ENCODE results near the gene SHTN1. TPM values are rescaled to one million over a fixed set of nuclear protein-coding genes. Genes with fewer than 3 reads are reported as not detected.

SHTN1 gene
- polyA plus RNA-seq, 1 donor = 37.2 TPM

DNA sequence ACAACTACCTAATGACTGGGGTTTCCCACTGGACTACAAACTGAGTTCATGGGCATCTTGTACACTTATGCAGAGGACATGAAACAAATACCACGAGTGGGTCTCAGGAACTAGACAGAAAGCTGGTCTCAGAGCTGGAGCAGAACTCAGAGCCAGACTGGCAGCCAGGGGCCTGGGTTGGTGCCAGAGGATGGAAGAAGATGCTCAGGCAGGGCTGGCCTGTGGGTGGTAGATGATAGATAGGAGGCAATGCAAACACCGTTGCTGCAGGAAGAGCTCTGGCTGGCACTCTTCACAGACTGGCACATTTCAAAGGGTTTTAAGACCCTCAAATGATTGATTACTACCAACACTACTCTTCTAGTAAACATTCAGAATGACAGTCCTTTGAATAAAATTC lies 126.9 kb downstream of the SHTN1 start:
- H3K9me3 ChIP-seq (ENCODE audit: control insufficient read depth, low read depth, low read length) = no peaks in the 10 kb centered on the region
- no peak overlapping the region for H3K4me3 ChIP-seq (ENCODE audit: low read length)
- no peak for DNase-seq
- no peak overlapping the region for H3K27ac ChIP-seq (ENCODE audit: low read length)
- no peaks in the 10 kb centered on the region for H3K36me3 ChIP-seq (ENCODE audit: control insufficient read depth, insufficient read depth, low read length)
- H3K4me1 ChIP-seq (ENCODE audit: control insufficient read depth, insufficient read depth, low read length) = no peaks in the 10 kb centered on the region
- no CpG with 5 or more reads among the region's 2 CpGs for WGBS (ENCODE audit: insufficient coverage, low lambda C conversion rate)
- no peaks in the 10 kb centered on the region for H3K27me3 ChIP-seq (ENCODE audit: control insufficient read depth, insufficient read depth, low read length)

DNA sequence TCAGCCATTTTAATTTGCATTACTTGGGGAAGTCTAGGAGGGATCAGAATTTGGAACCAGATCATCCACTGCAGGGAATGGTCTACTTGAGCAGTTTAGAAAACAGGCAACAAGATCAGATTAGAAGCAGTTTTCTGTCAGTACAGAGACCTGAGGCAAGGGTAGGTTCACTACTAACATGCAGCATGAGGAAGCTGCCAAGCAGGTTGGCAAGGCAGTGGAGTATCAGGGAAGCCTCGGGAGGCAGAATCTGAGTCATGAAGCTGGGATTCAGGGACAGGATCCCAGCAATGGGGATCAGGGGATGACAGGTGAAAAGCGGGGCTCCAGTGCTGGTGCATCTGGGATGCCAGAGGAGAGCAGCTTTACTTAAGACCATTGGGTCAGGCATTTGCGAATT lies 127.6 kb downstream of the SHTN1 start:
- no peak overlapping the region for H3K4me3 ChIP-seq (ENCODE audit: low read length)
- H3K4me1 ChIP-seq (ENCODE audit: control insufficient read depth, insufficient read depth, low read length) = no peaks in the 10 kb centered on the region
- H3K27me3 ChIP-seq (ENCODE audit: control insufficient read depth, insufficient read depth, low read length) = no peaks in the 10 kb centered on the region
- no peak for DNase-seq
- H3K27ac ChIP-seq (ENCODE audit: low read length) = no peak overlapping the region
- WGBS (ENCODE audit: insufficient coverage, low lambda C conversion rate) = 100% methylated on average over 1 of the region's 3 CpGs
- no peaks in the 10 kb centered on the region for H3K9me3 ChIP-seq (ENCODE audit: control insufficient read depth, low read depth, low read length)
- no peaks in the 10 kb centered on the region for H3K36me3 ChIP-seq (ENCODE audit: control insufficient read depth, insufficient read depth, low read length)

- no peak overlapping the region for H3K27ac ChIP-seq (ENCODE audit: low read length)
- no peaks in the 10 kb centered on the region for H3K36me3 ChIP-seq (ENCODE audit: control insufficient read depth, insufficient read depth, low read length)
- DNase-seq = no peak
- no CpG with 5 or more reads among the region's 2 CpGs for WGBS (ENCODE audit: insufficient coverage, low lambda C conversion rate)
- H3K4me3 ChIP-seq (ENCODE audit: low read length) = no peak overlapping the region
- H3K9me3 ChIP-seq (ENCODE audit: control insufficient read depth, low read depth, low read length) = no peaks in the 10 kb centered on the region
- no peaks in the 10 kb centered on the region for H3K27me3 ChIP-seq (ENCODE audit: control insufficient read depth, insufficient read depth, low read length)
- peaks cover 2% of the 10 kb centered on the region for H3K4me1 ChIP-seq (ENCODE audit: control insufficient read depth, insufficient read depth, low read length)
These were observed 129.1 kb downstream of the SHTN1 start for GRCh38 chr10:116875897-116876296.

DNA sequence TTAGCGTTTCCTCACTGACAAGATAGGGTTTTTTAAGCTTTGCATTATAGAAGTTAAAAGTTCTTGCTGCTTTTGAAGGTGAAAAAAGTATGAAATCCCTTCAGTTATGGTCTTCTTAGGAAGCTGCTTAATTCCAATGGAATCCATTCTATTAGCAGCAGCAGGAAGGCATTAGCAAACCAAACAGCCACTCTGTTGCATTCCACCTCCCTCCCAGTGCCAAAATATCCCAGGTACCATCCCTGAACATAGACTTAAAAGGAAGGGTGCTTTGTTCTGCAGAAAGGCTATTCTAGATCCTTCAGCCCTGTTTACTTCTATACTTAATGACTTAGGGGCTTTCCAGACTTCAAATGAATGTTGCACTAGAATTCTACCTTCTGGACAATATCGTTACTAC lies 131.9 kb downstream of the SHTN1 start:
- Histone ChIP-seq H3K4me3 (ENCODE audit: low read length) (no peak overlapping the region), H3K36me3 (ENCODE audit: control insufficient read depth, insufficient read depth, low read length) (no peaks in the 10 kb centered on the region), H3K9me3 (ENCODE audit: control insufficient read depth, low read depth, low read length) (no peaks in the 10 kb centered on the region), H3K27ac (ENCODE audit: low read length) (no peak overlapping the region), H3K27me3 (ENCODE audit: control insufficient read depth, insufficient read depth, low read length) (no peaks in the 10 kb centered on the region), H3K4me1 (ENCODE audit: control insufficient read depth, insufficient read depth, low read length) (peaks cover 3% of the 10 kb centered on the region)
- no CpG with 5 or more reads among the region's 2 CpGs for WGBS (ENCODE audit: insufficient coverage, low lambda C conversion rate)
- DNase-seq = no peak

- Histone ChIP-seq H3K36me3 (ENCODE audit: control insufficient read depth, insufficient read depth, low read length) (no peaks in the 10 kb centered on the region), H3K4me3 (ENCODE audit: low read length) (no peak overlapping the region), H3K4me1 (ENCODE audit: control insufficient read depth, insufficient read depth, low read length) (peaks cover 3% of the 10 kb centered on the region), H3K27me3 (ENCODE audit: control insufficient read depth, insufficient read depth, low read length) (no peaks in the 10 kb centered on the region), H3K27ac (ENCODE audit: low read length) (no peak overlapping the region), H3K9me3 (ENCODE audit: control insufficient read depth, low read depth, low read length) (no peaks in the 10 kb centered on the region)
- no CpG with 5 or more reads among the region's 2 CpGs for WGBS (ENCODE audit: insufficient coverage, low lambda C conversion rate)
- DNase-seq = no peak
These were observed 134.0 kb downstream of the SHTN1 start for GRCh38 chr10:116870949-116871348.

DNA sequence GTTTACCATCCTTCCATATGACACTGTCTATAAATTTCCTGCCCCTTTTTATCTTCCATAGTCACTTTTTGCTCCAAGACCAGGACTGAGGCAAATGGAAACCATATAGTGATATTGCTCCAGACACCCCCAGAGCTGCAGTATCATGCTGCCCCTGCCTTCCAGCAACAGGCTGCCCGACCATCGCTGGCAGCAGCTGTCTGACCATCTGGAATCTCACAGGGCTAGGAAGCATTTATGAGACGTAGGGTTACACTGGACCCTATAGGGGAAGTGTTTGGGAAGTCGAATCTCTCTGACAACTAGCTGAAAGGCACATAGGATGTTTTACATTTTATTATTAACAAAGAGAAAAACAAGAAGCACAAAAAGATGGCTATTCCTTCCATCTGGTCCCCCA lies 136.3 kb downstream of the SHTN1 start:
- Histone ChIP-seq H3K27ac (ENCODE audit: low read length) (no peak overlapping the region), H3K9me3 (ENCODE audit: control insufficient read depth, low read depth, low read length) (no peaks in the 10 kb centered on the region), H3K27me3 (ENCODE audit: control insufficient read depth, insufficient read depth, low read length) (no peaks in the 10 kb centered on the region), H3K4me3 (ENCODE audit: low read length) (no peak overlapping the region), H3K4me1 (ENCODE audit: control insufficient read depth, insufficient read depth, low read length) (peaks cover 3% of the 10 kb centered on the region), H3K36me3 (ENCODE audit: control insufficient read depth, insufficient read depth, low read length) (no peaks in the 10 kb centered on the region)
- 80% methylated on average over 1 of the region's 4 CpGs for WGBS (ENCODE audit: insufficient coverage, low lambda C conversion rate)
- DNase-seq = no peak

- H3K4me3 ChIP-seq (ENCODE audit: low read length) = no peak overlapping the region
- H3K9me3 ChIP-seq (ENCODE audit: control insufficient read depth, low read depth, low read length) = no peaks in the 10 kb centered on the region
- DNase-seq = no peak
- WGBS (ENCODE audit: insufficient coverage, low lambda C conversion rate) = no CpG with 5 or more reads among the region's 4 CpGs
- no peaks in the 10 kb centered on the region for H3K27me3 ChIP-seq (ENCODE audit: control insufficient read depth, insufficient read depth, low read length)
- no peak overlapping the region for H3K27ac ChIP-seq (ENCODE audit: low read length)
- no peaks in the 10 kb centered on the region for H3K36me3 ChIP-seq (ENCODE audit: control insufficient read depth, insufficient read depth, low read length)
- H3K4me1 ChIP-seq (ENCODE audit: control insufficient read depth, insufficient read depth, low read length) = peaks cover 3% of the 10 kb centered on the region
These were observed 136.8 kb downstream of the SHTN1 start for GRCh38 chr10:116868198-116868676.

GRCh38 chr10:116866987-116867595 lies 137.9 kb downstream of the SHTN1 start:
- no CpG with 5 or more reads among the region's 6 CpGs for WGBS (ENCODE audit: insufficient coverage, low lambda C conversion rate)
- no peak for DNase-seq
- Histone ChIP-seq H3K4me3 (ENCODE audit: low read length) (no peak overlapping the region), H3K27ac (ENCODE audit: low read length) (no peak overlapping the region), H3K36me3 (ENCODE audit: control insufficient read depth, insufficient read depth, low read length) (no peaks in the 10 kb centered on the region), H3K4me1 (ENCODE audit: control insufficient read depth, insufficient read depth, low read length) (peaks cover 3% of the 10 kb centered on the region), H3K9me3 (ENCODE audit: control insufficient read depth, low read depth, low read length) (no peaks in the 10 kb centered on the region), H3K27me3 (ENCODE audit: control insufficient read depth, insufficient read depth, low read length) (no peaks in the 10 kb centered on the region)

GRCh38 chr10:116866066-116866465 lies 138.9 kb downstream of the SHTN1 start:
- H3K36me3 ChIP-seq (ENCODE audit: control insufficient read depth, insufficient read depth, low read length) = no peaks in the 10 kb centered on the region
- no peaks in the 10 kb centered on the region for H3K9me3 ChIP-seq (ENCODE audit: control insufficient read depth, low read depth, low read length)
- no peak for DNase-seq
- no peaks in the 10 kb centered on the region for H3K27me3 ChIP-seq (ENCODE audit: control insufficient read depth, insufficient read depth, low read length)
- no peak overlapping the region for H3K27ac ChIP-seq (ENCODE audit: low read length)
- H3K4me1 ChIP-seq (ENCODE audit: control insufficient read depth, insufficient read depth, low read length) = peaks cover 3% of the 10 kb centered on the region
- 57% methylated on average over 1 of the region's 2 CpGs for WGBS (ENCODE audit: insufficient coverage, low lambda C conversion rate)
- H3K4me3 ChIP-seq (ENCODE audit: low read length) = no peak overlapping the region

- Histone ChIP-seq H3K36me3 (ENCODE audit: control insufficient read depth, insufficient read depth, low read length) (no peaks in the 10 kb centered on the region), H3K9me3 (ENCODE audit: control insufficient read depth, low read depth, low read length) (no peaks in the 10 kb centered on the region), H3K27ac (ENCODE audit: low read length) (no peak overlapping the region), H3K4me1 (ENCODE audit: control insufficient read depth, insufficient read depth, low read length) (no peaks in the 10 kb centered on the region), H3K27me3 (ENCODE audit: control insufficient read depth, insufficient read depth, low read length) (no peaks in the 10 kb centered on the region), H3K4me3 (ENCODE audit: low read length) (no peak overlapping the region)
- DNase-seq = no peak
- no CpG with 5 or more reads among the region's 4 CpGs for WGBS (ENCODE audit: insufficient coverage, low lambda C conversion rate)
These were observed 140.6 kb downstream of the SHTN1 start for GRCh38 chr10:116864436-116864835.

GRCh38 chr10:116861796-116862195 lies 143.2 kb downstream of the SHTN1 start:
- H3K4me1 ChIP-seq (ENCODE audit: control insufficient read depth, insufficient read depth, low read length) = no peaks in the 10 kb centered on the region
- 83% methylated on average over 1 of the region's 2 CpGs for WGBS (ENCODE audit: insufficient coverage, low lambda C conversion rate)
- no peak overlapping the region for H3K27ac ChIP-seq (ENCODE audit: low read length)
- H3K36me3 ChIP-seq (ENCODE audit: control insufficient read depth, insufficient read depth, low read length) = no peaks in the 10 kb centered on the region
- DNase-seq = no peak
- peaks cover 7% of the 10 kb centered on the region for H3K9me3 ChIP-seq (ENCODE audit: control insufficient read depth, low read depth, low read length)
- no peaks in the 10 kb centered on the region for H3K27me3 ChIP-seq (ENCODE audit: control insufficient read depth, insufficient read depth, low read length)
- no peak overlapping the region for H3K4me3 ChIP-seq (ENCODE audit: low read length)

All from large intestine (tissue), 3 donors.